GM18520 (cell line): ENCODE data around the gene MERTK.

Experiments used
- ATAC-seq: cut with Tn5 transposase; IDR thresholded peaks from one replicate; pipeline ENCODE4 v1.9.1; 2021; ENCODE audit not compliant: unreplicated experiment

The MERTK gene

GRCh38 chr2:112073875-112074274 is 175.5 kb downstream of the MERTK start:
- ATAC-seq, result no peak

GRCh38 chr2:112074506-112074905 is 176.1 kb downstream of the MERTK start:
- ATAC-seq, result no peak

DNA sequence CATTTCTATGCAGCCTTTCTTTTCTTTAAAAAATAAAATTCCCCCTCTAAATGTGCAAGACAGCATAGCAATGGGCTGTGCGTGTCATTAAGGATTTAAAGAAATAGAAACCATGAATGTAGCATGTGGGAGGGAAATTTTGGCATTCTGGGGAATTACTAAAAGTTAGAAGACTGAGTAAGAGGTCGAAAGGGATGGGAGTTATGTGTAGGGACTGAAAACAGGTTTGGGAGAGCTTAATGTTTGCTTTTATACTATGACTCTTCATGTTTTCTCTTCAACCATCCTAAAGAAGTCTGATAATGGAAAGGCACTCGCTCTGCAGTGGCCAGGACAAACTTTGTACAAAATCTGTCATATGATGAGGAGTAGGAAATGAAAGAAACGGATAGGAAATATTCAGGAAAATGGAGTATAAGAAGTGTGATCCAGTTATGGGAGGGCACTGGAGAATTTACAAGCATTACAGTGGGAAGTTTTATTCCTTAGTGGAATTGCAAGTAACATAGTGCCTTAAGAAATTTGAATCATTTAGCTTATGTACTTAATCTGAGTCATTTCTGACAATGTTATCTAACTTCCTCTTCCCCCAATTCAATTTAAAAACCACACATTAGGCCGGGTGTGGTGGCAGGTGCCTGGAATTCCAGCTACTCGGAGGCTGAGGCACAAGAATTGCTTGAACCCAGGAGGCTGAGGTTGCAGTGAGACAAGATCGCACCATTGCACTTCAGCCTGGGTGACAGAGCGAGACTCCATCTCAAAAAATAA is 177.3 kb downstream of the MERTK start:
- ATAC-seq, result no peak

DNA sequence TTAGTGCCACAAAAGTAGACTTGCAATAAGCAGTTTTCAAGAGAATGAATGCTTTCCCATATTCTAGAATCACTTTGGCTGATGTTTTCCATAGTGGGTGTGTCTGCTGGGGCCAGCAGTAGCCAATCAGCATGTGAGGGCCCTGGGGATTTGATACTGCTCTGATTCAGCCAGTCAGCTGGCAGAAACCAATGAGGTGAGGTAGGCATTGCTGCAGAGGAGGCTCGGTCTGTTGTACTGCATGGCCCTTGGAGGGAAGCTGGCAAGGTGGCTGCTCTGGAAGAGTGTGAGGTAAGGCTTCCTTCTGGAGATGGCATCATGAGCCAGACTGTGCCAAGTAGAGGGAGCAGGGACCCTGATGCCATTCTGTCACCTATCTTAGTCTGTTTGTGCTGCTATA is 179.4 kb downstream of the MERTK start:
- no peak for ATAC-seq
